ENCODE results near the gene ZNF101. TPM values are rescaled to one million over a fixed set of nuclear protein-coding genes. Genes with fewer than 3 reads are reported as not detected.

ZNF101 gene
- total and polyA plus RNA-seq, 2 donors (not counting 1 experiment from before 2014, with no cell fraction given): 4.4 to 5.4 TPM

DNA sequence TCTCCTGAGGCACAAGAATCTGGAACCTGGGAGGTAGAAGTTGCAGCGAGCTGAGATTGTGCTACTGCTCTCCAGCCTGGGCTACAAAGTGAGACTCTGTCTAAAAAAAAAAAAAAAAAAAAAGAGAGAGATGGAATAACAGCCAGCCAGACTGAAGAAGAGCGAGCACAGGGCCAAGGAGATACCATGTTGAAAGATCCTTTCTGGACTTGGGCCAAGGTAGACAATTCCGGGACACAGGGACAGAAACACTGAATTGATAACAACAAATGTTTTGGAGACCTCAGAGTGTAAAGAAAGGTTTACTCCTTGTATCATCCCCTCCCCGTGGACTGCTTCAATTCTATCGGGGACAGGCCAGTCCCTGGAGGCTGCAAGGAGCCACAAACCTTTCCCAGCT, 45.3 kb upstream of the ZNF101 start:
- Histone ChIP-seq H3K27me3 (ENCODE audit: control insufficient read depth, insufficient read depth, low read length) (no peaks in the 10 kb centered on the region), H2AFZ (ENCODE audit: low read length) (no peak overlapping the region), H3K4me3 (replicated peaks in 1 of 4; ENCODE audit: control extremely low read depth in 1 of 4, insufficient read depth in 1 of 4, low read depth in 3 of 4, low read length in 4 of 4) (no peak overlapping the region), H3K4me1 (ENCODE audit: control insufficient read depth, extremely low read depth, insufficient read depth, low read length) (no peaks in the 10 kb centered on the region), H3K79me2 (ENCODE audit: control insufficient read depth, insufficient read depth, low read length) (no peaks in the 10 kb centered on the region), H3K4me2 (ENCODE audit: extremely low read depth, insufficient read depth, low read length) (no peak overlapping the region), H3K36me3 (ENCODE audit: control insufficient read depth, insufficient read depth, low read length) (no peaks in the 10 kb centered on the region), H3K9ac (ENCODE audit: insufficient read depth, low read length) (no peak overlapping the region), H3K9me3 (ENCODE audit: control insufficient read depth, insufficient read depth, low read depth, low read length) (no peaks in the 10 kb centered on the region), H3K27ac (ENCODE audit: insufficient read depth, low read length) (no peak overlapping the region), H4K20me1 (ENCODE audit: control insufficient read depth, extremely low read depth, insufficient read depth, low read length) (no peaks in the 10 kb centered on the region)
- TF ChIP-seq EZH2 (IDR thresholded peaks at IDR 0.05; ENCODE audit: low read length, missing control alignments): no peak
- TF ChIP-seq, protein P1, sequence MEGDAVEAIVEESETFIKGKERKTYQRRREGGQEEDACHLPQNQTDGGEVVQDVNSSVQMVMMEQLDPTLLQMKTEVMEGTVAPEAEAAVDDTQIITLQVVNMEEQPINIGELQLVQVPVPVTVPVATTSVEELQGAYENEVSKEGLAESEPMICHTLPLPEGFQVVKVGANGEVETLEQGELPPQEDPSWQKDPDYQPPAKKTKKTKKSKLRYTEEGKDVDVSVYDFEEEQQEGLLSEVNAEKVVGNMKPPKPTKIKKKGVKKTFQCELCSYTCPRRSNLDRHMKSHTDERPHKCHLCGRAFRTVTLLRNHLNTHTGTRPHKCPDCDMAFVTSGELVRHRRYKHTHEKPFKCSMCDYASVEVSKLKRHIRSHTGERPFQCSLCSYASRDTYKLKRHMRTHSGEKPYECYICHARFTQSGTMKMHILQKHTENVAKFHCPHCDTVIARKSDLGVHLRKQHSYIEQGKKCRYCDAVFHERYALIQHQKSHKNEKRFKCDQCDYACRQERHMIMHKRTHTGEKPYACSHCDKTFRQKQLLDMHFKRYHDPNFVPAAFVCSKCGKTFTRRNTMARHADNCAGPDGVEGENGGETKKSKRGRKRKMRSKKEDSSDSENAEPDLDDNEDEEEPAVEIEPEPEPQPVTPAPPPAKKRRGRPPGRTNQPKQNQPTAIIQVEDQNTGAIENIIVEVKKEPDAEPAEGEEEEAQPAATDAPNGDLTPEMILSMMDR (conservative IDR thresholded peaks at IDR 0.05 in 1 of 2, IDR thresholded peaks at IDR 0.05 in 1 of 2; ENCODE audit: low read depth in 1 of 2, low read length in 2 of 2): no peak
- DNase-seq (ENCODE audit: low read depth in 2 of 2): no peak

DNA sequence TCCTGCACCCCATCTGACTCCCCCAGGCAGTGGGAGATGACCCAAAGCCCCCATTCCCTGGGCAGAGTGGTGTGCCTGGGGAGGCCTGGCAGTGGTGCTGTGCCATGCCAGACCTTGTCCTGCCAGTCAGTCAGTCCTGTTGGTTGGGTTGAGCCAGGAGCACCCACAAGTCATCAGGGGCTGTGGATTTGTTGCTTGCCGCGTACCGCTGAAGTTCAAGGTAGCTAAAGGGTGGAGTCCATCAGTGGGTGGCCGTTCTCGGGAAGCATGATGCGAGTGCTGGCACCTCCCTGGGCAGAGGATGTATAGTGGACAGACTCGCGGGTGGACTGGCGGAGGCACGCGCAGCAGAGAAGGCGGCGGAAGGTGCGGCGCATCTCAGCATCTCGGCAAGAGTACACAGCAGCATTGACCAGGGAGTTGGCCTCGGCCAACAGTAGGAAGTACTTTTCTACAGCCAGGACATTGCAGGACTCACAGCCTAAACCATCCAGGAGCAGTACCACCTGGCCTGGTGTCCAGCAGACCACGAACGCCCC, 44.5 kb upstream of the ZNF101 start:
- Histone ChIP-seq H2AFZ (ENCODE audit: low read length) (no peak overlapping the region), H3K27ac (ENCODE audit: insufficient read depth, low read length) (no peak overlapping the region)
- DNase-seq (ENCODE audit: low read depth in 2 of 2): no peak

DNA sequence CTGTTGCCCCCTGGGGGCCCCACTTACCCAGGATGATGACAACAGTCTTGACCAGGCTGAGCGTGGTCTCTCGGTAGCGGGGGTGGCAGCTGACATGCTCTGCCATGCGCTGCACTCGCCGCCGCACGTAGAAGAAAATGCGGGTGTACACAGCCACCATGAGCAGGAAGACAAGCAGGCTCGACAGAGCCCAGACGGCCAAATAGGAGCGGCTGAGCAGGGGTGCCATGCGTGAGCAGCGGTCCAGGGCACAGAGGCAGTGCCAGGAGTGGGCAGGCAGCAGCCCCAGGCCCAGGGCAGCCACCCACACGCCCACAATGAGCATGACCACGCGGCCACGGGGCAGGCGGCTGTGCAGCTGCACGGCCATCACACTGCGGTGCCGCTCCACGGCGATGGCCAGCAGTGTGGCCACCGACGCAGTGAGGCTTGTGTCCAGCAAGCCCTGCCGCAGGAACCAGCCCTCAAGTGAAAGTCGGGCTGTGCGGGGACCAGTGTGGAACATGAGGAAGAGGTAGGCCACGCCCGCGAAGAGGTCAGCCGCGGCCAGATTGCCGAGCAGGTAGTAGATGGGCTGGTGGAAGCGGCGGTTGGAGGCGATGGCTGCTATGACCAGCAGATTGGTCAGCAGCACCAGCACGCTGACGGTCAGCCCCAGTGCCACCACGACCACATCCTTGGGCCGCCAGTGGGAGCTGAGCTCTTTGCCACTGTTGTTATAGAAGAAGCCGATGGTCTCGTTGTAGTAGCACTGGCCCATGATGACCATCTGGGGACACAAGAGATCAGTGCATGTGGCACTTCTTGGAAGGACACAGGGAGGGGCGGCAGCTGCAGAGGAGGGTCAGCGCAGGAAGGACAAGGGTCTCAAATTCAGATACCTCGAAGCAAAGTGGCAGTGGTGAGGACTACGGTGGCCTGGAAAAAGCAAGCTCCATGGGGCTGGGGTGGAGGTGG, 41.8 kb upstream of the ZNF101 start:
- no peak for TF ChIP-seq EZH2 (IDR thresholded peaks at IDR 0.05; ENCODE audit: low read length, missing control alignments)
- TF ChIP-seq, protein P1 (conservative IDR thresholded peaks at IDR 0.05 in 1 of 2, IDR thresholded peaks at IDR 0.05 in 1 of 2; ENCODE audit: low read depth in 1 of 2, low read length in 2 of 2): no peak
- H3K9ac ChIP-seq (ENCODE audit: insufficient read depth, low read length): no peak overlapping the region
- no peak overlapping the region for H3K4me2 ChIP-seq (ENCODE audit: extremely low read depth, insufficient read depth, low read length)
- DNase-seq (ENCODE audit: low read depth in 2 of 2): no peak
- H3K27me3 ChIP-seq (ENCODE audit: control insufficient read depth, insufficient read depth, low read length): no peaks in the 10 kb centered on the region
- no peak overlapping the region for H2AFZ ChIP-seq (ENCODE audit: low read length)
- H3K27ac ChIP-seq (ENCODE audit: insufficient read depth, low read length): no peak overlapping the region
- no peaks in the 10 kb centered on the region for H4K20me1 ChIP-seq (ENCODE audit: control insufficient read depth, extremely low read depth, insufficient read depth, low read length)
- no peaks in the 10 kb centered on the region for H3K9me3 ChIP-seq (ENCODE audit: control insufficient read depth, insufficient read depth, low read depth, low read length)
- no peaks in the 10 kb centered on the region for H3K4me1 ChIP-seq (ENCODE audit: control insufficient read depth, extremely low read depth, insufficient read depth, low read length)
- no peaks in the 10 kb centered on the region for H3K36me3 ChIP-seq (ENCODE audit: control insufficient read depth, insufficient read depth, low read length)
- H3K4me3 ChIP-seq (replicated peaks in 1 of 4; ENCODE audit: control extremely low read depth in 1 of 4, insufficient read depth in 1 of 4, low read depth in 3 of 4, low read length in 4 of 4): no peak overlapping the region
- H3K79me2 ChIP-seq (ENCODE audit: control insufficient read depth, insufficient read depth, low read length): no peaks in the 10 kb centered on the region

More for the DNA sequence above, 44.5 kb upstream of the ZNF101 start:
- H3K79me2 ChIP-seq (ENCODE audit: control insufficient read depth, insufficient read depth, low read length): no peaks in the 10 kb centered on the region
- H3K9me3 ChIP-seq (ENCODE audit: control insufficient read depth, insufficient read depth, low read depth, low read length): no peaks in the 10 kb centered on the region
- H3K36me3 ChIP-seq (ENCODE audit: control insufficient read depth, insufficient read depth, low read length): no peaks in the 10 kb centered on the region
- no peak overlapping the region for H3K4me2 ChIP-seq (ENCODE audit: extremely low read depth, insufficient read depth, low read length)
- no peaks in the 10 kb centered on the region for H3K4me1 ChIP-seq (ENCODE audit: control insufficient read depth, extremely low read depth, insufficient read depth, low read length)
- no peaks in the 10 kb centered on the region for H4K20me1 ChIP-seq (ENCODE audit: control insufficient read depth, extremely low read depth, insufficient read depth, low read length)
- TF ChIP-seq, protein P1 (conservative IDR thresholded peaks at IDR 0.05 in 1 of 2, IDR thresholded peaks at IDR 0.05 in 1 of 2; ENCODE audit: low read depth in 1 of 2, low read length in 2 of 2): no peak
- TF ChIP-seq EZH2 (IDR thresholded peaks at IDR 0.05; ENCODE audit: low read length, missing control alignments): no peak
- H3K4me3 ChIP-seq (replicated peaks in 1 of 4; ENCODE audit: control extremely low read depth in 1 of 4, insufficient read depth in 1 of 4, low read depth in 3 of 4, low read length in 4 of 4): no peak overlapping the region
- H3K27me3 ChIP-seq (ENCODE audit: control insufficient read depth, insufficient read depth, low read length): no peaks in the 10 kb centered on the region
- H3K9ac ChIP-seq (ENCODE audit: insufficient read depth, low read length): no peak overlapping the region

All from fibroblast of lung (primary cell).